Putamen (tissue), 1 donor: ENCODE results near the gene PARP15.
A peak's percentile ranks its signal among the peaks of the same experiment; 100 is the strongest.

Experiments
- DNase-seq: peaks from one replicate; pipeline ENCODE4 v3.0.0-alpha.2; 2016; ENCODE audit warnings: low spot score

Gene PARP15

DNA sequence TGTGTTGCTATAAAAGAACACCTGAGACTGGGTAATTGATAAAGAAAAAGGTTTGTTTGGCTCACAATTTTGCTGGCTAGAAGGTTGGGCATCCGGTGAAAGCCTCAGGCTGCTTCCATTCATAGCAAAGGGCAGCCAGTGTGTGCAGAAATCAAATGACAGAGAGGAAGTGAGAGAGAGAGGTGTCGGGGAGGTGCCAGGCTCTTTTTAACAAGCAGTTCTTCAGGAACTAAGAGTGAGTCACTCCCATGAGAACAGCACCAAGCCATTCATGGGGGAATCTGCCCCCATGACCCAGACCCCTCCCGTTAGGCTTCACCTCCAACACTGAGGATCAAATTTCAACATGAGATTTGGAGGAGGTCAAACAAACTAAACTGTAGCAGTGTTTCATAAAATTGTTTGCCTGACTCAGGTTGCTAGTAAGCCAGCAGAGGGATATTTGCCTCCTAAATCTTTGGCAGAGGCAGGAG lies 4.5 kb upstream of the PARP15 start:
- no peak for DNase-seq

- no peak for DNase-seq
Observed at GRCh38 chr3:122576174-122576940, 1.1 kb upstream of the PARP15 start.

- DNase-seq: no peak
Observed at GRCh38 chr3:122578069-122578740, 755 bp downstream of the PARP15 start.

- DNase-seq: no peak
Observed at GRCh38 chr3:122580470-122580869, 3.0 kb downstream of the PARP15 start.

- no peak for DNase-seq
Observed at GRCh38 chr3:122581622-122582021, 4.2 kb downstream of the PARP15 start.

DNA sequence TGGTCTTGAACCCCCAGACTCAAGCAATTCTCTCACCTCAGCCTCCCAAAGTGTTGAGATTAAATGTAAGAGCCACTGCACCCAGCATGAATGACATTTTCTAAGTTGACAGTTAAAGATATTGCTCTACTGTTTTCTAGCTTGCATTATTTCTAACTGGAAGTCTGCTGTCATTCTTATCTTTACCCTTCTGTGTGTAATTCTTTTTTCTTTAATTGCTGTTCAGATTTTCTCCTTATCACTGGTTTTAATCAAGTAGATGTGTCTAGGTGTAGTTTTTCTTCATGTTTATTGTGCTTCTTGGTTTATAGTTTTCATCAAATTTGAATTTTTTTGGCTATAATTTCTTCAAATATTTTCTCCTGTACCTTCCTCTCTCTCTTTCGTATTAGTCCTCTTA lies 4.9 kb downstream of the PARP15 start:
- DNase-seq: no peak

DNA sequence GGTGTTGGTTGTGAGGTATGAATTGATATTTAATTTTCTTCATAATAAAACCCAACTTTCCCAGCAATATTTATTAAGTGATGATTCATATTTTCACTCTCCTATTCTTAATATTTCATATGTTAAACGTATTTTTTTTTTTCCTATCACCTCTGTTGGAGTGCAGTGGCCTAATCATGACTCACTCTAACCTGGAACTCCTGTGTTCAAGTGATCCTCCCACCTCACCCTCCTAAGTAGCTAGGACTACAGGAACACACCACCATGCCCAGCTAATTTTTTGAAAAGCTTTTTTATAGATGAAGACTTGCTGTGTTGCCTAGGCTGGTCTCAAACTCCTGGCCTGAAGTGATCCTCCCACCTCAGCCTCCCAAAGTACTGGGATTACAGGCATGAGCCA lies 8.6 kb downstream of the PARP15 start:
- no peak for DNase-seq

DNA sequence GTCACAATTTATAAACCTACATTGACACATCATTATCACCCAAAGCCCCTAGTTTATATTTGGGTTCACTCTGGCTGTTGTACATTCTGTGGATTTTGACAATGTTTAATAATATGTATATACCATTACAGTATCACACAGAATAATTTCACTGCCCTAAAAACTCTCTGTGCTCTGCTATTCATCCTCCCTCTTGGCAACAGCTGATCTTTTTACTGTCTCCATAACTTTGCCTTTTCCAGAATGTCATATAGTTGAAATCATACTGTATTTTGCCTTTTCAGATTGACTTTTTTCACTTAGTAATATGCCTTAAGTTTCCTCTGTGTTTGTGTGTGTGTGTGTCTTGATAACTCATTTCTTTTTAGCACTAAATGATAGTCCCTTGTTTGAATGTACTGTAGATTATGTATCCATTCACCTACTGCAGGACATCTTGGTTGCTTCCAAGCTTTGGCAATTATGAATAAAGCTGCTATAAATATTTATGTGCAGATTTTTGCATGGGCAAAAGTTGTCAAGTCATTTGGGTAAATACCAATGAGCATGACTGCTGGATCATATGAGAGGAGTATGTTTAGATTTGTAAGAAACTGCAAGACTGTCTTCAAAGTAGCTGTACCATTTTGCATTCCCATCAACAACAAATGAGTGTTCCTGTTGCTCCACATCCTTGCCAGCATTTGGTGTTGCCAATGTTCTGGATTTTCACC lies 9.5 kb downstream of the PARP15 start:
- DNase-seq: no peak

DNA sequence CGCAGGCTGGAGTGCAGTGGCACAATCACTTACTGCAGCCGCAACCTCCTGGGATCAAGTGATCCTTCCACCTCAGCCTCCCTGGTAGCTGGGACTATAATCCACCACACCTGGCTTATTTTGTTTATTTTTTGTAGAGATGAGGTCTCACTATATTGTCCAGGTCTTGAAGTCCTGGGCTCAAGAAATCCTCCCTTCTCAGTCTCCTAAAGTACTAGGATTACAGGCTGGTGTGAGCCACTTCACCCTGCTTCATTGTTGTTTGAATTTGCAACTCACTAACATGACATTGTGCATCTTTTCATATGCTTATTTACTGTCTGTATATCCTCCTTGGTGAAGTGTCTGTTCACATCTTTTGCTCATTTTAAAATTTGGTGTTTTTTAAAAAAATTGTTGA lies 10.1 kb downstream of the PARP15 start:
- no peak for DNase-seq

DNA sequence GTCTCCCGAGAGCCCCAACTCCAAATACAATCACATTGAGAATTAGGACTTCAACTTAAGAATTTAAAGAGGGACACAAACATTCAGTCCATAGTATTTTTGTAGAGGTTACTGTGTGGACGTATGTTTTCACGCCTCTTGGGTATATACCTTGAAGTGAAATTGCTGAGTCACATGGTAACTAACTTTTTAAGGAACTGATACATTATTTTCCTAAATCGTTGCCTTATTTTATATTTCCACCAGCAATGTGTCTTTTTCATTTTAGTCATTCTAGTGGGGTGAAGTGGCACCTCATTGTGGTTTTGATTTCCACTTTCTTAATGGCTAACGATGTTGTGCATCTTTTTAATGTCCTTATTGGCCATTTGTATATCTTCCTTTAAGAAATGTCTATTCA lies 11.8 kb downstream of the PARP15 start:
- no peak for DNase-seq

DNA sequence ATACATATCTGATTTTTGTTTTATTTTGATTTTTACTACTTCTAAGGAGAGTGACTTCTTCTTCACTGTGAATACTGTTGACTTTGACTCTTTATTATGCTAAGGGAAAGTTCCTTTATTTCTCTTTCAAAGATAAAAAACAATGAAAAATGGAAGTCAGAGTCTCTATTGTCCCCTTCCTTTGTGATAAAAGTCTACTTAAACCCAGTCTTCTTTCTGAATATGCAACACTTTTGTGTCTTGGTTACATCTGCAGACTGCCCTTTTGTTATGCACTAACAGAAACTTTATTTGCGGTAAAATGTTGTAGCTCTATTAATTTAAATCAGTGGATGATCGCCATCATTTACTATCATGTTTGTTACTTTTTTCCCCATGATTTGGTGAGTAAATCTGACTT lies 13.2 kb downstream of the PARP15 start:
- no peak for DNase-seq

DNA sequence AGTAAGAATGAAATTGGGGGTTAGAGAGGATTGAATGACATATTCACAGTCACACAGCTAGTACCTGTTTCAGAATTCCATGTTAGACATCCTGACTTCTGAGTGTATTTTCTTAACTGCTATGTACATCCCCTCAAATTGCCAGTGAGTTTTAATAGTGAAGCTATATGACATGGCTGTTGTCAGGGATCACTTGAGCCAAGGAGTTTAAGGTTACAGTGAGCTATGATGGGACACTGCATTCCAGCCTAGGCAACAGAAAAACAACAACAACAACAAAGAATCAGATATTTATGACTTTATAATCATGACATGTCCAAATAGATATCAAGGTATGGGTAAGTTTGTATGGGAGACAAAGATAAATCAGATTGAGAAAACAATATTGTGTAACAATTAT lies 16.6 kb downstream of the PARP15 start:
- no peak for DNase-seq

DNA sequence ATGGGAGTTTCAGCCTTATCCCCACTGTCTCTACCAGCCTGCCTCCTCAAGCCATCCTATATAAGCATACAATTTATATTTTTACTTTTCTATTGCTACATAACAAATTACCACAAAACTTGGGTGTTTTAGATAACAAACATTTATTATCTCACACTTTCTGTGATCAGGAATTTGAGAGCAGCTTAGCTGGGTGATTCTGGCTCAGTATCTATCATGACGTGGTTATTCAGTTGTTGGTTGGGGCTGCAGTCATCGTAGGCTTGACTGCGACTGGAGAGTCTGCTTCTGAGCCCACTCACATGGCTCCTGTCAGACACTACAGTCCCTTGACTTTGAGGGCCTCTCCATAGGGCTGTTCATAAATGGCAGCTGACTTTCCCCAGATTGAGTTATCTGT lies 20.7 kb downstream of the PARP15 start:
- no peak for DNase-seq

DNA sequence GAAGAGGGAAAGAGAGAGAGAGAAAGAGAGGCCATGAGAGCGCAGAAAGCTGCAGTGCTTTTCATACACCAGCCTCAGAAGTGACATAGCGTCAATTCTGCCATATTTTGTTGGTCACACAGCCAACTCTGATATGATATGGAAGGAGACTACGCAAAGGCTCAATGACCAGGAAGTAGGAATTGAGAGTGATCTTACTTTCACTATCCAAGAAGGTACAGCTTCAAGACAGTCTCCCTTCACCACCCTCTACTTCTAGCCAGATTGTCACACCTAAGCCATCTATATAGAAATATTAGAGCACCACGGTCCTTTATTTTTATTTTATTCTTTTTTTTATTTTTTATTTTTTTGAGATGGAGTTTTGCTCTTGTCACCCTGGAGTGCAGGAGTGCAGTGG lies 21.1 kb downstream of the PARP15 start:
- no peak for DNase-seq

GRCh38 chr3:122602011-122602710 lies 24.7 kb downstream of the PARP15 start:
- DNase-seq: peak; percentile 51

GRCh38 chr3:122603056-122603455 lies 25.6 kb downstream of the PARP15 start:
- DNase-seq: no peak

DNA sequence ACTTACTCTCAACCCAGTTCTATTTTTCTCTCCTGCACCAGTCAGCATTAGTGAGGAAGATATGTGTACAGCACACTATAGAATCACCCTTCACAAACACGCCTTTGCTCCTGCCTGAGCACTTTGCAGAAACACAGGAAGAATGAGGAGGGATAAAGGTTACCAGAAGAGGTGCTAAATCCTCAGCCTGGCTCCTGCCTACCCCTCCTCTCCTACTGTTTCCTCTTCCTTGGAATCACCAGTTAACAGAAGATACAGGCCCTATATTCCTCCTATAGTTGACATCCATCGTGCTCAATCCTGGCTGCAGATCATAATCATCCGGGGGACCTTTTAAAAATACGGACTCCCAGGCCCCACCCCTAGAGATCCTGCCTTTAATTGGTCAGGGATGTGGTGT lies 28.9 kb downstream of the PARP15 start:
- DNase-seq: no peak

DNA sequence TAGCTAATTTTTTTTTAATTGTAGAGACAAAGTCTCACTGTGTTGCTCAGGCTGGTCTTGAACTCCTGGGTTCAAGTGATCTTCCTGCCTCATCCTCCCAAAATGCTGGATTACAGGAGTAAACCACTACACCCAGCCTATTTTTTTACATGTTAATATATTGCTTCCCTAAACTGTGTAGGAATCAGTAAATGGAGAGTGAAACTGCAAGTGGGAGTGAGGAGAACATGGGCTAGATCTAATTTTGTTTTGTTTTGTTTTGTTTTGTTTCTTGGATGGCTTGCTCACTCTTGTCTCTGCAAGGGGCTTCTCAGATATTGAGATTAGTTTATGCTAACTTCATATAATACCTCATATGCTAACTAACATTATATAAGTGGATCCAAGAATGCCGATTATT lies 31.5 kb downstream of the PARP15 start:
- no peak for DNase-seq

DNA sequence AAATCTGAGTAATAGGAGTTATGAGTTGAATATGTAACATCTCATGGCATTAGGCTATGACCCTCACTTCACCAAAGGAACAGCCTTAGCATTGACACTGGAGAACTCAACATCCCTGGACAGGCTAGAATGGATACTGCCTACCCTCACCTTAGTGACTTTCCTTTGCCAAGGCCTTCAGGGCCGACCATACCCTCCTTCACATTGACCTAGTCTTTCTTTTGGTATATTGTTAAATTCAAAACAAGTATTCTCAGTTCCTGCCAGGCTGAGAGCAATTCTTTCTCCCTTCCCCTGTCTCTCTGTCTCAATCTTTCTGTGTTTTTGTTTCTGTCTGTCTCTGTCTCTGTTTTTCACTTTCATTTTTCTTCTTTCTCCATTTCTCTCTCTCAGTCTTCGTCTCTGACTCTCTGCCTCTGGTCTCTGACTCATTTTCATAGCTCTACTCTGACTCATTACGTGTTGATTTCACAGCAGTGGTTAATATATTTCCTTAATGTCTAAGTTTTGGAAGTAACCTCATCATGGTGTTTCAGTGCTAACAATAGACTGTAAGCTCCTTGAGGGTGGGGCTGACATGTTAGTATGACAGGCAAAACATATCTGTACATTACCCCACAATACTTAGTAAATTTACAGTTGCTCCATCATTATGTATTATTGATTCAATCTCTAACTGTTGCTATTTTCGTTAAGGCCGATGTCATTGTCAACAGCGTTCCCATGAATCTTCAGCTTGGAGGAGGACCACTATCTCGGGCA lies 32.5 kb downstream of the PARP15 start:
- DNase-seq: no peak

GRCh38 chr3:122612696-122613095 lies 35.2 kb downstream of the PARP15 start:
- no peak for DNase-seq

DNA sequence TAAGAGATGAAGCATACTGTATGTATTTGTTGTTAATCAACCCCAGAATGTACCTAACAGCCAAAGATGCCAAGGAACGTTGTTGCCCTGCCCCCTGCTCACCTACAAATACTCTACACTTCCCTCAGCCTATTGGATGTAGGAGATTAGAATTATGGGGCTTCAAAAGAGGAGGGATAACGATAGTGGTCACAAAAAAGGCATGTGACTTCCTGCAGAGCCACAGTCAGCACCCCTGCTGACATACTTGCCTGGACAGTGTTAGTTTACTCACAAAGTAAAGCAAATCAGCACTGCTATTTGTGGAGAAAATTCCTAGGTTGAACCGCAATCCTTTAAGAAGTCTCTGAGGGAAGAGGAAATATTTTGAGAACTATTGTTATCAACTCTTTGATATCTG lies 37.9 kb downstream of the PARP15 start:
- no peak for DNase-seq

DNA sequence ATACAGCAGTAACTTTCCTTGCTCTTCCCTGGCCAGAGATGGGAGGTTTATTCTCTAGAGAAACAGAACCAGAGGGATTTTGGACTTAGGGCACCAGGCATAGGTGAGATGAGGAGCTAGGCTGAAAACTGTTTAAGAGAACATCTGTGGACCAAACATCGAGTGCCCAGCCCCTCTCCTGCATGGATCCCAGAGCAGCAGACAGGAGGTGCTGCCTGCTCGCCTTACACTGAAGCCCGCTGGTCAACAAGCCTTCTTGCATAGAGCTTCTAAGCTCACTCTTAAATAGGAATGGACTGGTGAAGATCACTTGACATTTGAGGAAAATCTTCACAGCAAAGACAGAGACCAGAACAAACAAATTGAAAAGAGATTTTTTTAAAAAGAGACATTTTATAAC lies 41.2 kb downstream of the PARP15 start:
- DNase-seq: no peak
